K562 (cell line): ENCODE results near the gene HJV. TPM values are rescaled to one million over a fixed set of nuclear protein-coding genes. Genes with fewer than 3 reads are reported as not detected.

Experiments
- KLF6 ChIP-seq: fragments of 250-450 bp; sonication (Bioruptor Pico); IDR thresholded peaks from 2 replicates; pipeline ENCODE4 v1.4.0; 2020; ENCODE audit warnings: mild to moderate bottlenecking, moderate library complexity, borderline replicate concordance
- RERE ChIP-seq: sonication (generic); formaldehyde crosslinking; IDR thresholded peaks from 2 replicates; pipeline ENCODE4 v1.8.0; 2023; ENCODE audit warnings: missing genetic modification reagents, mild to moderate bottlenecking, borderline replicate concordance
- STAG1 ChIP-seq: sonication (generic); formaldehyde crosslinking; IDR thresholded peaks from 2 replicates; pipeline ENCODE4 v1.5.0; 2020; ENCODE audit warnings: missing genetic modification reagents, borderline replicate concordance
- UBTF ChIP-seq, 2 experiments: IDR thresholded peaks; 2 replicates each; pipeline ENCODE4 v1.6.1; 2012; ENCODE audit warnings: improper control_type of control experiment in 2 of 2, low read depth in 2 of 2, low read length in 2 of 2, borderline replicate concordance in 1 of 2
- ZC3H4 ChIP-seq: sonication (generic); formaldehyde crosslinking; IDR thresholded peaks from 2 replicates; pipeline ENCODE4 v1.9.0; 2021; ENCODE audit warnings: missing genetic modification reagents, borderline replicate concordance
- ZNF518B ChIP-seq: fragments of 250-450 bp; sonication (Bioruptor Pico); IDR thresholded peaks from 2 replicates; pipeline ENCODE4 v1.5.0; 2021; ENCODE audit warnings: mild to moderate bottlenecking, moderate library complexity
- ZNF717 ChIP-seq: fragments of 250-450 bp; sonication (Bioruptor Pico); IDR thresholded peaks from 2 replicates; pipeline ENCODE4 v1.5.0; 2021
- polyA plus RNA-seq, 8 experiments: library from polyadenylated mRNA; depleted of rRNA in 4 of 8; stranded (reverse) in 5 of 8; unstranded in 3 of 8; fragments of >200 nt; fragmentation: Nextera tagmentation in 2 of 8; fragmentation: Illumina TruSeq in 1 of 8; extraction: Ambion mirVana in 2 of 8; extraction: Trizol in 1 of 8; gene quantifications; 2 replicates each; pipeline versions ENCODE4 v1.2.1 to v1.2.3, GENCODE V29; 2011 to 2014; ENCODE audit warnings: inconsistent platforms in 1 of 8, missing spikeins in 1 of 8
- total RNA-seq, 7 experiments: library from RNA; depleted of rRNA in 6 of 7; stranded (reverse); fragments of >200 nt in 6 of 7; fragmentation: Illumina TruSeq in 2 of 7; extraction: Trizol in 2 of 7; gene quantifications; 2 replicates each; pipeline versions ENCODE4 v1.2.1 to v1.2.3, GENCODE V29; 2011 to 2021; ENCODE audit warnings: low replicate concordance in 1 of 7
- TF ChIP-seq, protein P1 (sequence below), 3 experiments: IDR thresholded peaks in 2 of 3; conservative IDR thresholded peaks in 1 of 3; 2 replicates each; pipeline ENCODE4 v1.5.1; 2011 to 2012; ENCODE audit warnings: low read length in 3 of 3, mild to moderate bottlenecking in 3 of 3, control low read depth in 2 of 3, improper control_type of control experiment in 1 of 3, inconsistent platforms in 1 of 3, low read depth in 1 of 3, mixed read lengths in 1 of 3, moderate library complexity in 1 of 3; ENCODE audit not compliant: insufficient read depth in 2 of 3
- TF ChIP-seq, protein P2 (sequence below): fragments of 450-650 bp; formaldehyde crosslinking; IDR thresholded peaks from 2 replicates; pipeline ENCODE4 v1.4.0; 2020; ENCODE audit warnings: mild to moderate bottlenecking, moderate library complexity

The HJV gene
- total and polyA plus RNA-seq, 9 of the 15 experiments (the other 6 are each of a cell fraction or from before 2014, with no cell fraction given): 1.0 to 6.6 (median 2.4) TPM

DNA sequence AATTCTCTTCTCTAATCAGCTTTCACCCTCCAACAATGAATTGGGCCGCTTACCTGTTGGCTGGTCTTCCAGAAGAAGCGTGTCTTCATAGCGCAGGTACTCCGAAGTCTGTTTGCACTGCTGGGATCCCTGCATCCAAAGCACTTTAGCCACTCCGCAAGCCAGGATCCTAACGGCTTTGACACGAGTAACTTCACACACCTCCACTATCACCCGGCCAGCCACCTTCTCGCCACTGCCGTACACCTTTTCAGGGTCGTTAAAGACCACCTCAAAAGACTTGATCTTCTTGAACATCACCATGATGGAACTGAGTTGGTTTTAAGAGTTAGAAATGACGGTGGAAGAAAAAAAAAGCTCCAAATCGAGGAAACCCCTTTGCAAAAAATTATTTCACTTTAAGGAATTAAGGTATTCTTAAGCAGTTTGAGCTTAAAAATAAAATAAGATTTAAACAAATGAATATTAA is 25.5 kb downstream of the HJV start (continued):
- TF ChIP-seq ZNF518B (CRISPR knock-in tag): peak; percentile 13; the same call in 1 of the 2 replicates
- TF ChIP-seq ZC3H4 (CRISPR knock-in tag): no peak
- TF ChIP-seq UBTF (IDR thresholded peaks at IDR 0.05; ENCODE audit: borderline replicate concordance in 1 of 2, low read depth in 2 of 2, low read length in 2 of 2): peak in 1 of 2 experiments; percentile 65; a peak in 1 of 4 replicates
- TF ChIP-seq, protein P1, sequence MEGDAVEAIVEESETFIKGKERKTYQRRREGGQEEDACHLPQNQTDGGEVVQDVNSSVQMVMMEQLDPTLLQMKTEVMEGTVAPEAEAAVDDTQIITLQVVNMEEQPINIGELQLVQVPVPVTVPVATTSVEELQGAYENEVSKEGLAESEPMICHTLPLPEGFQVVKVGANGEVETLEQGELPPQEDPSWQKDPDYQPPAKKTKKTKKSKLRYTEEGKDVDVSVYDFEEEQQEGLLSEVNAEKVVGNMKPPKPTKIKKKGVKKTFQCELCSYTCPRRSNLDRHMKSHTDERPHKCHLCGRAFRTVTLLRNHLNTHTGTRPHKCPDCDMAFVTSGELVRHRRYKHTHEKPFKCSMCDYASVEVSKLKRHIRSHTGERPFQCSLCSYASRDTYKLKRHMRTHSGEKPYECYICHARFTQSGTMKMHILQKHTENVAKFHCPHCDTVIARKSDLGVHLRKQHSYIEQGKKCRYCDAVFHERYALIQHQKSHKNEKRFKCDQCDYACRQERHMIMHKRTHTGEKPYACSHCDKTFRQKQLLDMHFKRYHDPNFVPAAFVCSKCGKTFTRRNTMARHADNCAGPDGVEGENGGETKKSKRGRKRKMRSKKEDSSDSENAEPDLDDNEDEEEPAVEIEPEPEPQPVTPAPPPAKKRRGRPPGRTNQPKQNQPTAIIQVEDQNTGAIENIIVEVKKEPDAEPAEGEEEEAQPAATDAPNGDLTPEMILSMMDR (IDR thresholded peaks at IDR 0.05 in 2 of 3, conservative IDR thresholded peaks at IDR 0.05 in 1 of 3; ENCODE audit: insufficient read depth in 2 of 3, low read depth in 1 of 3, low read length in 3 of 3): no peak
- no peak for TF ChIP-seq ZNF717 (CRISPR knock-in tag)
- TF ChIP-seq RERE (CRISPR knock-in tag): no peak
- no peak for TF ChIP-seq KLF6 (CRISPR knock-in tag)
- no peak for TF ChIP-seq STAG1 (CRISPR knock-in tag)
- TF ChIP-seq, protein P2, sequence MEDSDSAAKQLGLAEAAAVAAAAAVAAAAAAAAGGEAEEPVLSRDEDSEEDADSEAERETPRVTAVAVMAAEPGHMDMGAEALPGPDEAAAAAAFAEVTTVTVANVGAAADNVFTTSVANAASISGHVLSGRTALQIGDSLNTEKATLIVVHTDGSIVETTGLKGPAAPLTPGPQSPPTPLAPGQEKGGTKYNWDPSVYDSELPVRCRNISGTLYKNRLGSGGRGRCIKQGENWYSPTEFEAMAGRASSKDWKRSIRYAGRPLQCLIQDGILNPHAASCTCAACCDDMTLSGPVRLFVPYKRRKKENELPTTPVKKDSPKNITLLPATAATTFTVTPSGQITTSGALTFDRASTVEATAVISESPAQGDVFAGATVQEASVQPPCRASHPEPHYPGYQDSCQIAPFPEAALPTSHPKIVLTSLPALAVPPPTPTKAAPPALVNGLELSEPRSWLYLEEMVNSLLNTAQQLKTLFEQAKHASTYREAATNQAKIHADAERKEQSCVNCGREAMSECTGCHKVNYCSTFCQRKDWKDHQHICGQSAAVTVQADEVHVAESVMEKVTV (CRISPR knock-in tag): no peak
